Ascending aorta (tissue), 2 donors: Measurements from ENCODE around the gene UBLCP1. TPM values are rescaled to one million over a fixed set of nuclear protein-coding genes. Genes with fewer than 3 reads are reported as not detected.
"Not testable (repeated sequence)": the region's sequence is repeated elsewhere in the genome, so short reads cannot be mapped to it uniquely, and the experiment has no call there.

Experiments used
- DNase-seq, 2 donors: peaks; one replicate each; pipeline ENCODE4 v3.0.0-alpha.2; 2019; ENCODE audit warnings: low spot score in 2 of 2
- H3K27ac ChIP-seq, 2 donors: fragments of 200-600 bp; sonication (generic); one replicate each; pipeline ENCODE4 v1.5.1; 2016 to 2017; ENCODE audit warnings: mild to moderate bottlenecking in 1 of 2
- H3K27me3 ChIP-seq: fragments of 200-600 bp; sonication (generic); one replicate; pipeline ENCODE4 v1.5.1; 2017
- H3K36me3 ChIP-seq, 2 donors: fragments of 200-600 bp; sonication (generic); one replicate each; pipeline ENCODE4 v1.5.1; 2016
- H3K4me1 ChIP-seq, 2 donors: fragments of 200-600 bp; sonication (generic); one replicate each; pipeline ENCODE4 v1.5.1; 2016 to 2017; ENCODE audit warnings: mild to moderate bottlenecking in 1 of 2
- H3K4me3 ChIP-seq, 2 donors: fragments of 200-600 bp; sonication (generic); one replicate each; pipeline ENCODE4 v1.5.1; 2016 to 2017; ENCODE audit warnings: mild to moderate bottlenecking in 1 of 2
- H3K9me3 ChIP-seq, 2 donors: fragments of 200-600 bp; sonication (generic); one replicate each; pipeline ENCODE4 v1.5.1; 2016
- intact Hi-C: fragments of 100-400 bp; cut with DNase I; formaldehyde crosslinking; loops from one replicate; pipeline ENCODE4 v1.15.1; 2023
- total RNA-seq: library from RNA; depleted of rRNA; stranded (reverse); fragments of >200 nt; gene quantifications from one replicate; pipeline ENCODE4 v1.1.0, GENCODE V29; 2016
- TF ChIP-seq, protein P1 (sequence below), 3 experiments: fragments of 200-600 bp in 2 of 3; fragments of 450-650 bp in 1 of 3; sonication (generic) in 2 of 3; IDR thresholded peaks; one replicate each; pipeline ENCODE4 v1.5.1; 2016 to 2019; ENCODE audit warnings: antibody characterized with exemption in 3 of 3, mild to moderate bottlenecking in 1 of 3, moderate library complexity in 1 of 3

UBLCP1 gene
- total RNA-seq, 1 donor from 2014 or later = 11.0 TPM

DNA sequence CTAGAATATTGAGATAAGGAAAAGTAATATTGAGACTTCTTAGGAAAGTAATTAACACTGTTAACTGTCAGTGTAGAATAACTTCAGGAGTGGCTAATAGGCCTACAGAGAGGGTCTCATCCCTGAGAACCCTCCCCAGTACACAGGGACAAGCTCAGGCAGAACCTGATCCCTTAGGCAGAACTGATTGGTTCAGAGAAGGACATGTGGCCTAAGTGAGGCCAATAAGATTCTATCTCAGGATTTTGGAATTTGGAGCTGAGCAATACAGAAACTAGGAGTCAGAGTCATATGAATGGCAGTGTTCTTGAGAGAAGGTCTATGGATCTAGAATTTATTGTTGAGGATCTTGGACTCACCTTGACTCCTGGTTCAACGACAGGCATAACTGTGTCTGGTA, 10.9 kb upstream of the UBLCP1 start:
- no peaks in the 10 kb centered on the region for H3K4me1 ChIP-seq
- no peak overlapping the region for H3K27ac ChIP-seq
- no peak for DNase-seq
- TF ChIP-seq, protein P1, sequence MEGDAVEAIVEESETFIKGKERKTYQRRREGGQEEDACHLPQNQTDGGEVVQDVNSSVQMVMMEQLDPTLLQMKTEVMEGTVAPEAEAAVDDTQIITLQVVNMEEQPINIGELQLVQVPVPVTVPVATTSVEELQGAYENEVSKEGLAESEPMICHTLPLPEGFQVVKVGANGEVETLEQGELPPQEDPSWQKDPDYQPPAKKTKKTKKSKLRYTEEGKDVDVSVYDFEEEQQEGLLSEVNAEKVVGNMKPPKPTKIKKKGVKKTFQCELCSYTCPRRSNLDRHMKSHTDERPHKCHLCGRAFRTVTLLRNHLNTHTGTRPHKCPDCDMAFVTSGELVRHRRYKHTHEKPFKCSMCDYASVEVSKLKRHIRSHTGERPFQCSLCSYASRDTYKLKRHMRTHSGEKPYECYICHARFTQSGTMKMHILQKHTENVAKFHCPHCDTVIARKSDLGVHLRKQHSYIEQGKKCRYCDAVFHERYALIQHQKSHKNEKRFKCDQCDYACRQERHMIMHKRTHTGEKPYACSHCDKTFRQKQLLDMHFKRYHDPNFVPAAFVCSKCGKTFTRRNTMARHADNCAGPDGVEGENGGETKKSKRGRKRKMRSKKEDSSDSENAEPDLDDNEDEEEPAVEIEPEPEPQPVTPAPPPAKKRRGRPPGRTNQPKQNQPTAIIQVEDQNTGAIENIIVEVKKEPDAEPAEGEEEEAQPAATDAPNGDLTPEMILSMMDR (IDR thresholded peaks at IDR 0.05) = no peak
- no peak overlapping the region for H3K4me3 ChIP-seq
- H3K36me3 ChIP-seq = no peaks in the 10 kb centered on the region
- H3K27me3 ChIP-seq = no peaks in the 10 kb centered on the region
- intact Hi-C loops = no loop called here
- H3K9me3 ChIP-seq = no peaks in the 10 kb centered on the region

DNA sequence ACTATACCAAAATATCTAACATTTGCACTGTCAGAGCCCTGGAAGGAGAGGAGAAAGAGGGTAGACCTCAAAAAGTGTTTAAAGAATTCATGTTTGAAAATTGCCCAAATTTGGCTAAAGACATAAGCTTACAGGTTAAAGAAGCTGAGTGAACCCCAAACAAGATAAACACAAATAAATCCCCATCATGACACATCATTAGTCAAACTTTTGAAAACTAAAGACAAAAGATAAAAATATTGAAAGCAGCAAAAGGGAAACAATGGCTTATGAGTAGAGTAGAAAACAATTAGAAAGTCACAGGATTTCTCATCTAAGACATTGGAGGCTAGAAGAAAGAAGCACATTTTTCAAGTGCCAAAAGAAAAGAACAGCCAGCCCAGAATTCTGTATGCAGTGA, 6.1 kb upstream of the UBLCP1 start:
- H3K36me3 ChIP-seq = no peaks in the 10 kb centered on the region
- H3K9me3 ChIP-seq = no peaks in the 10 kb centered on the region
- no peak for DNase-seq
- no peaks in the 10 kb centered on the region for H3K27me3 ChIP-seq
- TF ChIP-seq, protein P1 (IDR thresholded peaks at IDR 0.05) = no peak
- H3K4me3 ChIP-seq = no peak overlapping the region
- no peaks in the 10 kb centered on the region for H3K4me1 ChIP-seq
- intact Hi-C loops = no loop called here
- H3K27ac ChIP-seq = no peak overlapping the region

DNA sequence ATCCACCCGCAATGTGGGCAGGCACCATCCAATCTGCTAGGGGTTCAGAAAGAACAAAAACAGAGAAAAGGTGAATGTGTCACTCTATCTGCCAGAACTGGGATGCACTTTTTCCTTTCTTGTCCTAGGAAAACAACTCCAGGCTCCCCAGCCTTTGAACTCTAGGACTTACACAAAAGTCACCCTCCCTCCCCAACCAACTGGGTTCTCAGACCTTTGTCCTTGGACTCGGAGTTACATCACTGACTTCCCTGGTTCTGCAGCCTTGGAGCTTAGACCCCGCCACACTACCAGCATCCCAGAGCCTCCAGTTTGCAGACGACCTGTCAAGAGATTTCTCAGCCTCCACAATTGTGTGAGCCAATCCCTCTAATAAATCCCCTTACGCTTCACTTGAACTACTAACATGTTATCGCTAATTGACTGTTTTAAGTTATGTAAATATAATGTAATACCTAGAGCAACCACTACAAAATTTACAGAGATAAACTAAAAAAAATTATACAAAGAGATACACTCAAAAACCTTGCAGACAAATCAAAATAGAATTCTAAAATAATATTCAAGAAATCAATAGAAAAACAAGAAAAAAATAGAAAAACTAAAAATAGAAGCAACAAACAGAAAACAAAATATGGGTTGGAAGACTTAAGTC, 5.3 kb upstream of the UBLCP1 start:
- Histone ChIP-seq H3K27ac (no peak overlapping the region), H3K9me3 (no peaks in the 10 kb centered on the region), H3K4me1 (peaks cover 0 to 4% of the 10 kb centered on the region in 2 donors), H3K36me3 (no peaks in the 10 kb centered on the region), H3K4me3 (no peak overlapping the region), H3K27me3 (no peaks in the 10 kb centered on the region)
- no peak for DNase-seq
- intact Hi-C loops = no loop called here
- TF ChIP-seq, protein P1 (IDR thresholded peaks at IDR 0.05) = no peak

DNA sequence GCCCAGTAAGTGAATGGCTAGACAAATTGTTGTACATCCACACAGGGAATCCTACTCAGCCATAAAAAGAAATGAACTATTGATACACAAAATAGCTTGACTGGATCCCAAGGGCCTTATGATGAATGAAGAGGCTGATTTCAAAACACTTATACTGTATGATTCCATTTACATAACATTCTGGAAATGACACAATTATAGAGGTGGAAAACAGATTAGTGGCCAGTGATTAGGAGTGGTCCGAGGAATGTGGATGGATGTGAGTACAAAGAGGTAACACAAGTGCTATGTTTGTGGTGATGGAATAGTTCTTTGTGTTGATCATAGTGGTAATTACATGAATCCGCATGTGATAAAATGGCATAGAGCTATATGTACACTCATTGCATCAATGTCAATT, 4.7 kb upstream of the UBLCP1 start:
- no peaks in the 10 kb centered on the region for H3K27me3 ChIP-seq
- no peak overlapping the region for H3K27ac ChIP-seq
- TF ChIP-seq, protein P1 (IDR thresholded peaks at IDR 0.05) = no peak
- no peaks in the 10 kb centered on the region for H3K36me3 ChIP-seq
- no peaks in the 10 kb centered on the region for H3K9me3 ChIP-seq
- H3K4me1 ChIP-seq = peaks cover 0 to 4% of the 10 kb centered on the region in 2 donors
- H3K4me3 ChIP-seq = no peak overlapping the region
- intact Hi-C loops = no loop called here
- DNase-seq = no peak

DNA sequence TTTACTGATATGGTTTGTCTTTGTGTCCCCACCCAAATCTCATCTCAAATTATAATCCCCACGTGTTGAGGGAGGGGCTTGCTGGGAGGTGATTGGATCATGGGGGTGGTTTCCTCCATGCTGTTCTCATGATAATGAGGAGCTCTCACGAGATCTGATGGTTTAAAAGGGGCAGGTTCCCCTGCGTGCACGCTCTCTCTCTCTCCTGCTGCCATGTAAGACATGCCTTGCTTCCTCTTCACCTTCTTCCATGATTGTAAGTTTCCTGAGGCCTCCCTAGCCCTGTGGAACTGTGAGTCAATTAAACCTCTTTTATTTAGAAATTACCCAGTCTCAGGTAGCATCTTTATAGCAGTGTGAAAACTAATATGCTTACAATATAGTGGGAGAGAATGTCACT, 2.9 kb upstream of the UBLCP1 start:
- DNase-seq, H3K9me3 ChIP-seq, intact Hi-C loops, H3K27me3 ChIP-seq, H3K36me3 ChIP-seq, H3K27ac ChIP-seq, H3K4me3 ChIP-seq: not testable (repeated sequence)
- H3K4me1 ChIP-seq = peaks cover 0 to 10% of the 10 kb centered on the region in 2 donors

DNA sequence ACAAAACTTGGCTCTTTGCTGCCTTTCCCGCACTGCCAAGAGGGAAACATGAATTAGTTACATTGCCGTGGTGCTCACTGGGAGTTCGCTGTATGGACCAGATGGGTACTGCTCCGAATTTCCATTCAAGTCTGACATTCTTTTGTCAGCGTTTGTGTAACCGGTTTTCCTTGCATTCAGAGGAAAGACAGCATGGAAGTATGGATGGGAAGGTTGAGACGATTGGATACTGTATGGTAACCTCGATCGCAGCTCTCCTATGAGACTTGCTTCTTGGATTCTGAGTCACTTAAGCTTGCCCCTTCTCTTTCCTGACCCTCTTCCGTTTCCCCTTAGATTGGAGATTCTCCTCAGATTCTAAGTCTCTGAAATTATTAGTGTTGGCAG, 625 bp upstream of the UBLCP1 start:
- TF ChIP-seq, protein P1 (IDR thresholded peaks at IDR 0.05) = no peak
- DNase-seq = no peak
- peak overlapping the region; percentile 86 to 91 for H3K4me3 ChIP-seq

More for the DNA sequence above, 625 bp upstream of the UBLCP1 start:
- Histone ChIP-seq H3K4me1 (peaks cover 0 to 10% of the 10 kb centered on the region in 2 donors), H3K9me3 (no peaks in the 10 kb centered on the region), H3K27ac (peak overlapping the region; percentile 88 to 94), H3K36me3 (no peaks in the 10 kb centered on the region), H3K27me3 (no peaks in the 10 kb centered on the region)
- intact Hi-C loops = loop anchor here (2.0 kb wide), 1 partner anchor 106 kb away; no protein-coding TSS in a partner anchor
